Testis (tissue), 2 donors: Measurements from ENCODE around the gene ADAM23.

Experiments used
- POLR2A ChIP-seq: fragments of 450-650 bp; IDR thresholded peaks from one replicate; pipeline ENCODE4 v1.6.1; 2017; ENCODE audit warnings: antibody characterized with exemption, mild to moderate bottlenecking, moderate library complexity
- TF ChIP-seq, protein P1 (sequence below), 3 experiments: fragments of 450-650 bp in 2 of 3; fragments of 200-600 bp in 1 of 3; sonication (generic) in 1 of 3; IDR thresholded peaks; one replicate each; pipeline ENCODE4 v1.5.1; 2016 to 2019; ENCODE audit warnings: antibody characterized with exemption in 3 of 3, mild to moderate bottlenecking in 2 of 3, moderate library complexity in 1 of 3

GRCh38 chr2:206555721-206556120, 112.4 kb downstream of the ADAM23 start:
- TF ChIP-seq, protein P1, sequence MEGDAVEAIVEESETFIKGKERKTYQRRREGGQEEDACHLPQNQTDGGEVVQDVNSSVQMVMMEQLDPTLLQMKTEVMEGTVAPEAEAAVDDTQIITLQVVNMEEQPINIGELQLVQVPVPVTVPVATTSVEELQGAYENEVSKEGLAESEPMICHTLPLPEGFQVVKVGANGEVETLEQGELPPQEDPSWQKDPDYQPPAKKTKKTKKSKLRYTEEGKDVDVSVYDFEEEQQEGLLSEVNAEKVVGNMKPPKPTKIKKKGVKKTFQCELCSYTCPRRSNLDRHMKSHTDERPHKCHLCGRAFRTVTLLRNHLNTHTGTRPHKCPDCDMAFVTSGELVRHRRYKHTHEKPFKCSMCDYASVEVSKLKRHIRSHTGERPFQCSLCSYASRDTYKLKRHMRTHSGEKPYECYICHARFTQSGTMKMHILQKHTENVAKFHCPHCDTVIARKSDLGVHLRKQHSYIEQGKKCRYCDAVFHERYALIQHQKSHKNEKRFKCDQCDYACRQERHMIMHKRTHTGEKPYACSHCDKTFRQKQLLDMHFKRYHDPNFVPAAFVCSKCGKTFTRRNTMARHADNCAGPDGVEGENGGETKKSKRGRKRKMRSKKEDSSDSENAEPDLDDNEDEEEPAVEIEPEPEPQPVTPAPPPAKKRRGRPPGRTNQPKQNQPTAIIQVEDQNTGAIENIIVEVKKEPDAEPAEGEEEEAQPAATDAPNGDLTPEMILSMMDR (IDR thresholded peaks at IDR 0.05), result no peak
- no peak for TF ChIP-seq POLR2A
